Measurements from ENCODE around the gene LRRC43. TPM values are rescaled to one million over a fixed set of nuclear protein-coding genes. Genes with fewer than 3 reads are reported as not detected.
"Not testable (repeated sequence)": the region's sequence is repeated elsewhere in the genome, so short reads cannot be mapped to it uniquely, and the experiment has no call there.

Gene LRRC43
- total and polyA plus RNA-seq, 4 donors, result 0.03 to 0.67 (median 0.13) TPM; not detected in 1

- no peak overlapping the region for H3K27ac ChIP-seq (ENCODE audit: low read depth in 1 of 2, low read length in 2 of 2)
- H3K9me3 ChIP-seq (ENCODE audit: control insufficient read depth in 4 of 4, low read length in 3 of 4), result no peaks in the 10 kb centered on the region
- 97% methylated on average over 6 of the region's 6 CpGs for WGBS
- no peak overlapping the region for H3K4me3 ChIP-seq (ENCODE audit: low read depth in 1 of 3, low read length in 3 of 3)
- H3K4me1 ChIP-seq (ENCODE audit: control insufficient read depth in 4 of 4, insufficient read depth in 4 of 4, low read length in 3 of 4), result peaks cover 9 to 20% (median 12%) of the 10 kb centered on the region in 4 donors
- peaks cover 0 to under 1% (median 0%) of the 10 kb centered on the region in 4 donors for H3K36me3 ChIP-seq (ENCODE audit: control insufficient read depth in 4 of 4, insufficient read depth in 3 of 4, low read depth in 1 of 4, low read length in 3 of 4)
- no peak for DNase-seq (ENCODE audit: low spot score)
- peaks cover 0 to 4% (median 2%) of the 10 kb centered on the region in 4 donors for H3K27me3 ChIP-seq (ENCODE audit: control insufficient read depth in 4 of 4, insufficient read depth in 4 of 4, low read length in 3 of 4)
- TF ChIP-seq JUND (IDR thresholded peaks at IDR 0.05) (no peak), HNF4A (conservative IDR thresholded peaks at IDR 0.05) (no peak), MAX (IDR thresholded peaks at IDR 0.05) (no peak)
- H3K9ac ChIP-seq (ENCODE audit: low read depth in 1 of 2, low read length in 2 of 2), result no peak overlapping the region
These were observed 19.1 kb downstream of the LRRC43 start for GRCh38 chr12:122202017-122202416.

GRCh38 chr12:122202811-122203210 lies 19.9 kb downstream of the LRRC43 start:
- H3K4me1 ChIP-seq (ENCODE audit: control insufficient read depth in 4 of 4, insufficient read depth in 4 of 4, low read length in 3 of 4), result peaks cover 9 to 20% (median 12%) of the 10 kb centered on the region in 4 donors
- H3K9me3 ChIP-seq (ENCODE audit: control insufficient read depth in 4 of 4, low read length in 3 of 4); H3K9ac ChIP-seq (ENCODE audit: low read depth in 1 of 2, low read length in 2 of 2); H3K27me3 ChIP-seq (ENCODE audit: control insufficient read depth in 4 of 4, insufficient read depth in 4 of 4, low read length in 3 of 4); DNase-seq (ENCODE audit: low spot score); H3K27ac ChIP-seq (ENCODE audit: low read depth in 1 of 2, low read length in 2 of 2); H3K36me3 ChIP-seq (ENCODE audit: control insufficient read depth in 4 of 4, insufficient read depth in 3 of 4, low read depth in 1 of 4, low read length in 3 of 4): not testable (repeated sequence)
- 68% methylated on average over 19 of the region's 19 CpGs for WGBS
- H3K4me3 ChIP-seq (ENCODE audit: low read depth in 1 of 3, low read length in 3 of 3), result peak overlapping the region in 2 of 3 donors; percentile 52 to 66

GRCh38 chr12:122203301-122204166 lies 20.6 kb downstream of the LRRC43 start, which contains the start of gene B3GNT4:
Gene B3GNT4 (plus strand): TSS chr12:122203709. CDS start chr12:122204619, 910 bp downstream.
- TF ChIP-seq CTCF (IDR thresholded peaks at IDR 0.05; ENCODE audit: low read depth, low read length, missing input control) (no peak), SP1 (IDR thresholded peaks at IDR 0.05) (no peak), EGR1 (IDR thresholded peaks at IDR 0.05; ENCODE audit: low read depth in 2 of 2) (peak; percentile 34 to 61)
- H3K9ac ChIP-seq (ENCODE audit: low read depth in 1 of 2, low read length in 2 of 2), result no peak within 1 kb of the TSS

More at GRCh38 chr12:122203301-122204166, 20.6 kb downstream of the LRRC43 start, which contains the start of gene B3GNT4:
- WGBS, result 2% methylated on average over 104 of the region's 104 CpGs
- H3K36me3 ChIP-seq (ENCODE audit: control insufficient read depth in 4 of 4, insufficient read depth in 3 of 4, low read depth in 1 of 4, low read length in 3 of 4), result peaks cover 3 to 16% (median 8%) of the 10 kb centered on the region in 4 donors
- H3K4me3 ChIP-seq (ENCODE audit: low read depth in 1 of 3, low read length in 3 of 3), result peak within 1 kb of the TSS in 2 of 3 donors; percentile 52 to 66
- H3K27me3 ChIP-seq (ENCODE audit: control insufficient read depth in 4 of 4, insufficient read depth in 4 of 4, low read length in 3 of 4), result peaks cover 0 to 4% (median 2%) of the 10 kb centered on the region in 4 donors
- H3K9me3 ChIP-seq (ENCODE audit: control insufficient read depth in 4 of 4, low read length in 3 of 4), result no peaks in the 10 kb centered on the region
- no peak within 1 kb of the TSS for H3K27ac ChIP-seq (ENCODE audit: low read depth in 1 of 2, low read length in 2 of 2)
- no peak for DNase-seq (ENCODE audit: low spot score)
- H3K4me1 ChIP-seq (ENCODE audit: control insufficient read depth in 4 of 4, insufficient read depth in 4 of 4, low read length in 3 of 4), result peaks cover 9 to 20% (median 12%) of the 10 kb centered on the region in 4 donors
